GM21367 (cell line): ENCODE measurements around the gene TGM5.

ENCODE experiments used
- ATAC-seq: cut with Tn5 transposase; IDR thresholded peaks from one replicate; pipeline ENCODE4 v1.9.1; 2021; ENCODE audit not compliant: unreplicated experiment

The TGM5 gene

DNA sequence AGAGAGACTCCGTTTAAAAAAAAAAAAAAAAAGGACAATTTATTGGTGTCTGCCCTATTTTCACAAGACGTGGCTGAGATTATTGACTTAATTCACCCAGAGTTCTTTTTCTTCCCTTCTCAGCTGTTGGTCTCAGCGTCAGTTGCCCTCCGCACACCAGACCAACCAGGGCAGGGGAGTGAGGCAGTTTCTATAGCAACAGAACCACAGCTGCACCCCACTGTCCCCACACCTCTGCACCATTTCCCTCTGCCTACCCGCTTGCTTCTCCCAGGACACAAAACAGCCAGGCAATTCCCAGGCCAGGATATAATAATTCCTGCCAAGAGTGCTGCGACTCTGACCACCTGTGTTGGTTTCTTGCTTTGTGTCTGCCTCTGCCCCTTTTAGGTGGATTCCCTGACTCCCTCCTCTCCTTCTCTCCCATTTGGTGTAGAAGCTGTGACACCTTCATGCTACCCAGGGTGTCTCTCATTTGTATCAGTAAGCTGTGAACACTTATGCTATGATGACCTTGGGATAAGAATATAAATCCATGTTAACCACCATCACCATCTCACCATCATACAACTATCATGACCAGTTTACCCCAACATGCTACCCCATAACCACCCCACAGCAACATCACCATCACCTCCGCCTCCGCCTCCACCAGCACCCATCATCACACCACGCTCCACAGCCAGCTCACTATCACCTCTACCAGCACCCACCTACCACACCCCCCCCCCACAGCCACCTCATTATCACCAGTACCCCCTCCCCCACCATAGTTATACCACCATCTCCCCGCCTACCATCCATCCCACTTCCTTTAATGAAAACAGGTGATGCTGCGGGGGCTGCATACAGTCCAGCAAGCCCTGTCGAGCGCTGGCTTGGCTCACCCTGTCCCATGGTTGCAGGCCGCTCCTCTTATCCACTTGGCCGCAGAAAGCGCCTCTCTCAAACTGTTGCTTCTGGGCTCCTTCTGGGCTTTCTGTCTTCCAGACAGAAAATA, 46.5 kb downstream of the TGM5 start:
- ATAC-seq: no peak

DNA sequence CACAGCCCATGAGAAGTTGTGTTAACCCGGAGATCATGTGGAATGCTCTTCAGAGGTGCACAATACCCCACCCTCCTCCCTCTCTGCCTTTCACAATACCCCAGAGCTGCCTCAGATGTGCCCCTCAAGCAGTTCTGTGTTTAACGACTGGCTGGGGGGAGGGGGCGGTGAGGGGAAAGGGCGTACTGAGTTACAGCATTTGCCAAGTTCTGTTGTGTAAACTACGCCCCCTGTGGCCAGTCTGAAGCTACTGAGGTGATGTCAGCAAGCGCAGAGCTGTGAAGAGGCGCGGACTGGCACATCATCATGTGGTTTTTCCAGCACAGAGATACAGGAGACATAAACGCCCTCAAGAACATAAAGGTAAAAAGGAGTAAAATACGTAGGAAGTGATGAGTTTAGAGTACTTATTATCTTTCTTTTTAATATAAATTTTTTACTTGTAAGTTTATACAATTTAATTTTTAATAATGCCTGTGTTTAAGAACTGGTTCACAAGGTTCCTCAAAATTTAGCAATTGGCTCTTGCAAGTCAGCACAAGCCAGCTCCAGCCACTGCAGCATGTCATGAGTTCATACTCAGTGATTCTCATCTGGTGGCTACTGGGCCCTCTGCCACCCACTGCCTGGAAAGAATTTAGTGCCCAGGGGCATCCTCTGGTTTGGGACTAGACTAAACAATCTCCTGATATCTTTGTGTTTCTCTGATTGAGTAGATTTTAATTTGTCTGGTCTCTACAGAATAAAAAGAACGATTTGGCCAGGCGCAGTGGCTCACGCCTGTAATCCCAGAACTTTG, 47.6 kb downstream of the TGM5 start:
- ATAC-seq: no peak

DNA sequence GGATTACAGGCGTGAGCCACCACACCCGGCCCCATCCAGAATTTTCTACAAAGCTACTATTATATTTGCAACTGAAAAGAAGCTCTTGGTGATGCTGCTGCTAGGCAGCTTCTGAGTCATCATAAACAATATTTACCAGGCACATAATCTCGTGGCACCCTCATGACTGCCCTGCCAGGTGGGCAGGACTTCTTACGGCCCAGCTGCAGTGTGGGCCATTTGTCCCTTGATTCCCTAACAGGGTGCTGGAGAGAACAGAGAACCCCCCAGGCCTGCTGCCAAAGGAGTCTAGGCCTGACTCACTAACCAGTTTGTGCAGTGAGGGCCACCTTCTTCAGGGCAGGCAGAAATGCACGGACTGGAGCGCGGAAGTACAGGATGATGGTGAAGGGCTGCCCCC, 50.8 kb downstream of the TGM5 start:
- no peak for ATAC-seq

DNA sequence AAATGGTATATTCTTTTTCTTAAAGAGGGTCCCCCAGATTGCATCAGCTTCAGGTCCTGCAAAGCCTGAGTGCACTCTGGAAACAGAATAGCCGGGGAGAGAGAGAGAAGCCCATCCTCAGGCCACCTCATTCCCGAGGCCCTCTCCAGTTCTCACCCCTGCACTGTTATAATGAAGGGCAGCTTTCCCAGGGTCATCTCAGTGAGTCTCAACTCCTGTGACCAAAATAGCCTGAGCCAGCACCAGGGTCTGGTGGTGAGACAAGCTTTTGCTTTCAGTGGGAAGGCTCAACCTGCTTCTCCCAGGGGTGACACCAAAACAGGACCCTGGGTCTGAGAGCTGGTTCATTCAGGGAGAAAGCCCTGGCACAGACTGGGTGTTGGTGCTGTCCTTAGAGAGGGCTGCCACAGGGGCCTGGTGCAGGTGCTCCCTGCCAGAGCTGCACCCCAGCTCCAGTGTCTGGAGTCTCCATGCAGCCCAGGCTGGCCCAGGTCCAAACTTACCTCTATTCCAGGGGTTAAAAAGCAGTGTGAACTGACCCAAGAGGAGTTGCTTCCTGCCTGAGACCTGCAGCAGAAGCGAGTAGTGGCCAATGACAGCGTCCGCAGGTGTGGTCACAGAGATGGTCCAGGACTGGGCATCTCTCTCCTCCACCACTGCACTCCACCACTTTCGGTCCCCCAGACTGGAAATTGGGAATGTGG, 52.0 kb downstream of the TGM5 start:
- ATAC-seq: no peak

DNA sequence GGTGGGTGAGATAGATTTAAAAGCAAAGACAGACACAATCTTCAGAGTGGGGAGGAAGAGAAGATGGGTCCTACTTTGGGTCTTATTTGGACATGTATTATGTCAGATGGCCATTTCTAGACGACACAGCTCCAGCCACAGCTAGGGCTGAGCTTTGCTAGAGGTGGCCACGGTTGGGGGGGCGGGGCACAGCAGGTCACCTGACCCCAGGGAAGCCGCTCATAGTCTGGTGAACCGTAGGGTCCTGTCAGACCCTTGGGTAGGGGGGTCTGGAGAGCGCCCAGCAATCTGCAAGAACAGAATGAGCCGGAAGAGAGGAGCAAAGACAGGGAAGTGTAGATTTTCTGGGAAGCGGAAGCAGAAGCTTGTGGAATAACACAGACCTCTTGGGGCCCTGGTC, 52.6 kb downstream of the TGM5 start:
- no peak for ATAC-seq

DNA sequence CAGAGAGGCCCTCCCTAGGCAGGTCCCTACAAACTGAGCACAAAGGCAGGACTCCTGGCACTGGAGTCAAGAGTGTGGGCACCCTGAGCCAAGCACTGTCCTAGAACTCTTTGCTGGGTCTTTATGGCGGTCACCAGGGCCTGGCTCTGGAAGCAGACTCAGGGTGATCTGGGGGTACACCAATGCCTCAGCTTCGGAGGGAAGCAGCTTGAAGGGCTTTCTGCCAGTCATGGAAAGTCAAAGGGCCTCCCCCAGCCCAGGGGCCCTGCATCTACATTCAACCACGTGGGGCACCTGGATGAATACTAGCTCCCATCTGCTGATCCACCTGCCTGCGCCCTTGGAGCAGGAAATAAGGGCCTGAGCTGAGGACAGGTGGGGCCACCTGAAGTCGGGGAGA, 53.3 kb downstream of the TGM5 start:
- no peak for ATAC-seq

DNA sequence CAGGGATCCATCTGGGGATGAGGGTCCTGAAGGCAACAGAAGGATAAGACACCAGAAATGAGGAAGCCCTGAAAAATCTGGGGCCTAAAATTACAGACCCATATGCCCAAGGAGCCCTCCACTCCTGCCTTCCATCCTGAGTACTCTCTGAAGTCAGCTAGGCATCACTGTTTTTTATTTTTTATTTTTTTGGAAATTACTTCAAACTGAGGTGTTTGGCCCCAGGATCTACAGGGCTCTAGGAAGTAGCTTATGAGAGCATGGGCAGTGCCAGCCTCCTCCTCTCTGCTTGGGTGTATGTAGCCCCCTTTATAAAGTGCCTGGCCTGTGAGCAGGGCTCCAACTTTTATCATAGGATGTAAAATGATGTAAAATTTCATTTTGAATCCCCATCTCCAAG, 53.8 kb downstream of the TGM5 start:
- ATAC-seq: no peak

DNA sequence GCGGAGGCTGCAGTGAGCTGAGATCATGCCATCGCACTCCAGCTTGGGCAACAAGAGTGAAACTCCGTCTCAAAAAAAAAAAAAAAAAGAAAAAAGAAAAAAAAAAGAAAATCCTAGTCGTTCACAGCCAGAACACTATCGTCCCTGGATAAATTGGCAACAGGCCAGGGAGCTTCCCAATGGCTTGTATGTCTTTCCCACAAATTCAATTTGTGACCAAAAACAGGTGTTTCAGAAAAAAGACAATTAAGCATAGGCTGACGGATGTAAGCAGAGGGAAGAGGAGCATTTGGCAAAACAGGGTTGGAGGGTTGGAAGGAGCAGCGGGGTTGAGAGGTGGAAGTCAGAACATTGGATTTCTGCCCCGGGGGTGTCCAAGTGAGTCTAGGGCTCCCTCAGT, 54.4 kb downstream of the TGM5 start:
- ATAC-seq: no peak

DNA sequence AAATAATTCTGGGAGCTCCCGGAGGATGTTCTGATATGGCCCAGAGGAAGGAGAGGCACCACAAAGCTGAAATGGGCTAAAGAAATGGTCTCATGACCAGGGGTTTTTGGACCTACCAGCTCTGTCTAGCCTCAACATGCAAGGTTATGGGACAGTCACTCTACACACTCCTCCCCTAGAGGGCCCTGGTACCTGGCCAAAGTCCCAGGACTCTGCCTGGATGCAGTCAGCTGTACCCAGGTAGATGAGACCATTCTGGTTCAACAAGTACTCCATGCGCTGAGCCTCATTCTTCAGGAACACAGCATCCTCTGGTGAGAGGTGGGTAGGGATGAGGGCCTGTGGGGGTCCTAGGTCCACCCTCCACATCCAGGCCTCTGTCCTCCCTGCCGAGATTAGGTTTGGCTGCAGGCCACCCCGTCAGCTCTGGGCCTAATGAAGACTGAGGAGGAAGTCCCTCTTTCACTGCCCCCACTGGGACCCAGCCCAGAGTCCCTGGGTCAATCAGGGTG, 55.4 kb downstream of the TGM5 start:
- no peak for ATAC-seq

DNA sequence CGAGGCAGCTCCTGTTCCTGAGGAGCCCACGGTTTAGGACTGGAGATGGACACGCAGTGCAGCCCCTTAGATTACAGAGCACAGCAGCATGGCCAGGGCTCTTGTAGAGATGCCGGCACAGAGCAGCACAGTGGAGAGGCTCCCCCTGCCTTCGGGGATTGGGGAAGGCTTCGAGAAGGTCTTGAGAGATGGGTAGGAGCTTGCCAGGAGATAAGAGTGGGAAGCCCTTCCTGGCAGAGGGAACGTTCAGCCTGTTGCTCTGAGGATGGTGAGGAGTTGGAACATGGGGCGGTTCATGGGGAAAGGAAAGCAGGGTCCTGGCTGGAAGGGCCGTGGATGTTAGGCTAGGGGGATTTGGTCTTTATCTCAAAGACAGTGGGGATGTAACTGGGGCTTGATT, 55.9 kb downstream of the TGM5 start:
- ATAC-seq: no peak

DNA sequence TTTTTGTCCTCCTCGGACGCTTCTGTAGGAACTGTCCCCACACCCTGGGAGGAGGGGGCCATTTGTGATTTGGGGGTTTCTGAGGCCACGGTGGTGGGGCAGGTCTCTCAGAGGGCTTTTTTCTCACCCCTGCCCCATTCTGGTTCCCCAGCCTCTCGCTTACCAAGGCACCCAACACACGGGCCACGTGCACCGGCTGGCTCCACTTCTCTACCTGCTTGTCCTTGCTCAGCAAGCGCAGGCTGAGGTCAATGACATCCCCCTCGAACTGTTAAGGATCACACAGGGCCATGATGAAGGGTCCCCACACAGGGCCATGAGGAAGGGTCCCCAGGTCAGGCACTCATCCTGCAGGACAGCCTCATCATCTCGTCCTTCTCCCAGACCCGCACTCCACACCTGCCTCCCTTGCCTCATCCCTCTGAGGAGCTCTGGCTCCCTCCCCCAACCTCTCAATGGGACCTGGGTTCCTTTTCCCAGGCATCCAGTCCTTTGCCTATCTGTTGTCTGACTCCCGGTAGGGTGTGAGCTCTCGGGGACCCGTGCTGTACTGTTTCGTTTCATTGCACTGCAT, 56.5 kb downstream of the TGM5 start:
- no peak for ATAC-seq

DNA sequence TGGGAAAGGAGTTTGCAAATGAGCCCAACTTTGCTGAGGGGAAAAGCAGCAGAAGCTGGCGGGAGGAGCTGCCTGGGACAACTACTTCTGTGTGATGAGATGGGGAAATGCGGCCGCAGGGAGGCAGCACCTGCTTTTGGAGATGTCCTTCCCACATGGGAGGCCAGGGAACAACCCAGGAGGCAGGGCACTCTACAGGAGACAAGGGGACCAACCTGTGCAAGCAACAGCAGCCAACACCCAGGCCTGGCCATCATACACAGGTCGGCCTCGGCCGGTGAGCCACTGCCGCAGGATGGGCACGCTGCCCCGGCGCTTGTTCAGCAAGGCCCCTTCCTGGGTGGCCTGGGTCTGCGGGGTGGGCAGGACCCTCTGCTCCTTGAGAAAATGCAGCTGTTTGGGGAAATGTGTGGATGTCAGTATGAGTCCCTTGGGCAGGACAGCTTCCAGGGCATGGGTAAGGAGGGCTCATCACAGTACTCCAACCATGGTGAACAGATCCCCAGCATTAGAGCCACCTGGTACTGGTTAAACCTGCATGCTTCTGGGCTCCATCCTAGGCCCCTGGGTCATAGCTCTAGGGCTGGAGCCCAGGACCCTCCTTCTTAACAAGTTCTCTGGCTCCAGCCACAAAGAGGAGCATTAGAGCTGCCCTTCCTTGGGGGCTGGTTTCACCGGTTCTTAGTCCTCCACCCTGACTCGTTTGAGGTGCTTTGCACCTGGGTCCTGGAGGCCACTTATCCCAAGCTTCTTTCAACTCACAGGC, 57.5 kb downstream of the TGM5 start:
- ATAC-seq: no peak

DNA sequence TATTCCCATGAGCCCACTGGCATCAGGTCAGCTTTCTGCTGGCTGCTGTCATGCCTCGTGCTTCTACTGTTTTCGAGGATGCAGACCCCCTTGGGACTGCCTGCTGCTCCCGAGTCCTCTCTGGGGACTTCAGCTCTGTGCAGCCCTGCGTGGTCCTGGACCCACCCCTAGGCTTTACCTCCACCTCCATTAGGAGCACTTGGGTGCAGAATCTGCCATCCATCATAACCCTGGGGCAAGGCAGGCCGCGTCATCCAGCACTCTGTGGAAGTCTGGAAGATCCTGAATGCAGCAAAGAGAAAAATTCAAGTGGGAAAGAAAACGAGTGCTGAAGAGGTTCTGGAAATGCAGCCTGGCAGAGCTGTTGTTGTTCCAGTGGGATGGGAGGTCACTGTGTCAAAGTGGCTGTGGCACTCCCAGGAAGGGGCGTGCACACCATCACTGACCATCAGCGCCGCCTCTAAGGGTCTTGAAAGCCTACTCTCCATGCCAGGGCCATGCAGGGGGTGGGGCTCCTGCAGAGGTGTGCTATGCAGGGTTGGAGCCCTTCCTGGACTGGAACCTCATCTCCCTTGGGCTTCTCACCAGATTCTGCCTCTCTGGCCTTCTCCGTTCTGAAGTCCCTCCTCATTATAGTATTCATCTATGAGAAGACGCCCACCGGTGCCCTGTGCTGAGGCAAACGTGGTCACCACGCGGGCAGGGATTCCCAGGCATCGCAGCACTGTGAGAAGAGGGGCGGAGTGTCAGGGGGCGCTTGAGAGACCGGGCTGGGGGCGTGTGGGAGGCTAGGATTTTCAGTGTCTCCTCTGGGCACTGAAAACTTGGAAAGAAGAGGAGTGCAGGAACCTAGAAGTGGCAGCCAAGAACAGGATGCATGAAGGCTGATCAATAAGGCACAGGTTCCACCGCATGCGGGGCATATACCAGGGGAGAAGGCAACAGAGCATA, 58.4 kb downstream of the TGM5 start:
- ATAC-seq: no peak

DNA sequence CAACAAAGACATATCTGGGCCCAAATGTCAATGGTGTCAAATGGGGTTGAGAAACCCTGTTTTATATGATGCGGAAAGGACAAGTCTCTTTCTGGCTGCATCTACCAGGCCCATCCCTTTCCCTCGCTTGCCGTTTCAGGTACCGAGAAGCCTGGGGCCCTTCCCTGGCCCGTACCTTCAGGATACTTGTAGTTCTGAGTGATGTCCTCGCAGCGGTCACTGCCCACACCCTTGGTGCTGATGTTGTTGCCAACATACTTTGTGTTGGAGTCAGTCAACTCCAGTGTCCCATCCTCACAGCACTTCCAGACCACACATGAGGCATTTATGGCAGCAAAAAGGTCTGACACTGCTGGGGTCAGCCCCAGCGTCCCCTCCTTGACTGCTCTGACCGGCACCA, 59.7 kb downstream of the TGM5 start:
- ATAC-seq: no peak

DNA sequence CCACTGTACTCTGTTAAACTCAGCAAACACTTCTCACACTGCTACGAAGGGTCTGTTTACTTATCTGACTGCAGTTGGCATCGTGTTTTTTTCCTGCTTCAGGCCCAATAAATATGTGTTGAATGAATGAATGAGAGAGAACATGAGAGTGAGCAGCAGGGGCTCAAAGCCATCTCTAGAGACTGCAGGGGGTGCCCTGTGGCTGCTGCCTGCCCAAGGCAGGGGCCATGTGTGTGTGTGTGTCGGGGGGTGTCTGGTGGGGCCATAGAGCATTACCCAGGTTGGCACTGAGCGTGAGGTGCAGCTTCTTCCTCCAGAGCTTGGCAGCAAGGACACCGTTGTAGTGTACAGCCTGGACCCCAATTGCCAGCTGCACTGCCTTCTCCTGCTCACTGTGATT, 60.7 kb downstream of the TGM5 start:
- no peak for ATAC-seq

DNA sequence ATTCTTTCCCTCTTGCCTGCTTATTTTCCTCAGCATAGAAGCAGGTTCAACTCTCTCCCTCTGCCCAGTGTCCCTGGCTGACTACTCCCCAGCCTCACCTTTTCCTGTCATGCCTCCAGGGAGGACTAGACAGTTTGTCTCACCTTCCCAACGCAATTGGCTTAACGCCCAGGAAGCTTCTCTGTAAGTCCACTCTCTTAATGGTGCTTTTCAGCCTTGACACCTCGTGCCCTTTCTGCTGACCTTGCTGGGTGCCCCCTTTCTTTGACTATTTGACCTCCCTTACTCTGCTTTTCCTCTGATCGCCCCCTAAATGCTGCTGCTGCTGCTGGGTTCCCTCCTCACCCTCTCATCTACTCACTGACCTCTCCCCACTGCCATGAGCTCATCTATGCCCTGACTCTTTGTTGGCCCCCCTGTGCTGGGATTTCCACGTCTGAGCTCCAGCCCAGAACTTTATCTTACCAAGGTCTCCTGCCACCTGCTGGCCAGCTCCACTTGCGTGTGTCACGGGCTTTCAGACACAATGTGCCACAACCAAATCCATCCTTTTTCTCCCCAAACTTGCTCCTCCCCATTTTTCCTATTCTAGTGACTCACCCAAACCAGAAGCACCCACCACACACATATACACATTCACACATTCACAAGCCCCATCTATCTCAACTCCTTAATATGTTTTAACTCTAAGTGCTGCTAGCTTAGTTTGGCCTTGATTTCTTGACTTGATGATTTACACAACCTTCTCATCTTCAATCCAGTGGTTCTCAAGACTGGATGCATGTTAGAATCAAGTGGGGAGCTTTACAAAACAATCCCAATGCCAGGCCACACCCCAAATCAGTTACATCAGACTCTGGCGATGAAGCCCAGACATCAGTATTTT, 62.5 kb downstream of the TGM5 start:
- ATAC-seq: no peak

DNA sequence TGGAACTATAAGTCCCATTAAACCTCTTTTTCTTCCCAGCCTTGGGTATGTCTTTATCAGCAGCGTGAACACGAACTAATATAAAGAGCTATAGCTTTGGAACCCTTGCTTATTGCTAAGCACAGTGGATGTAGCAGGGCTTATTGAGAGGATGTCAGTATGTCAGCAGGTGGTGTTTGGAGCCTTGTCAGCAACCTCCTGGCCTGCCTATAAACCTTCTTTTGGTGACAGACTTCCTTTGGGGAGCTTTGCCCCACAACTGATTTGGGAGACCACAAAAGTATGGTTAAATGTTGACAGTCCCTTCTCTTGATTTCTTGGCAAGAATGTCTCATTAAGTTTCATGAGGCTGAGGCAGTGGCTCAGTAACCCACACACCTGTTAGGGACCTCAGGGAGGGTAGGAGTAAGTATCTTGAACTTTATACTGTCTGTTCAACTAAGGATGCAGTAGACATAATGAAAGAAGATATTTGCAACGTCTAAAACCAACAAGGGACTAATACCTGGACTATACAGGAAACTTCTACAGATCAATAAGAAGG, 66.7 kb downstream of the TGM5 start:
- ATAC-seq: no peak

DNA sequence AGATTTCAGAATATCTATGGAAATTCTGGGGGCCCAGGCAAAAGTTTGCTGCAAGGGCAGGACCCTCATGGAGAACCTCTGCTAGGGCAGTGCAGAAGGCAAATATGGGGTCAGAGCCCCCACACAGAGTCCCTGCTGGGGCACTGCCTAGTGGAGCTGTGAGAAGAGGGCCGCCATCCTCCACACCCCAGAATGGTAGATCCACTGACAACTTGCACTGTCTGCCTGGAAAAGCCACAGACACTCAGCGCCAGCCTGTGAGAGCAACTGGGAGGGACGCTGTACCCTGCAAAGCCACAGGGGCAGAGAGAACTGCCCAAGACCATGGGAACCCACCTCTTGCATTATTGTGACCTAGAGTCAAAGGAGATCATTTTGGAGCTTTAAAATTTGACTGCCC, 67.7 kb downstream of the TGM5 start:
- no peak for ATAC-seq
